Cardiac muscle cell (in vitro differentiated cells and primary cell): ENCODE measurements around the gene COL26A1. TPM values are rescaled to one million over a fixed set of nuclear protein-coding genes. Genes with fewer than 3 reads are reported as not detected.

Source experiments
- DNase-seq, 2 donors: peaks; one replicate each; pipeline versions ENCODE4 v3.0.0 to v3.0.0-alpha.2; 2010 to 2017; ENCODE audit warnings: low read depth in 1 of 2, low spot score in 1 of 2
- H3K27ac ChIP-seq: fragments of 200-600 bp; sonication (generic); 2 replicates; pipeline ENCODE4 v1.5.1; 2016
- H3K27me3 ChIP-seq: fragments of 200-600 bp; sonication (generic); 2 replicates; pipeline ENCODE4 v1.6.0; 2016; ENCODE audit warnings: control low read depth
- H3K36me3 ChIP-seq: fragments of 200-600 bp; sonication (generic); 2 replicates; pipeline ENCODE4 v1.5.1; 2016; ENCODE audit warnings: control low read depth
- H3K4me1 ChIP-seq: fragments of 200-600 bp; sonication (generic); 2 replicates; pipeline ENCODE4 v1.8.1; 2017; ENCODE audit warnings: low read depth, mild to moderate bottlenecking, mixed run types
- H3K4me3 ChIP-seq: fragments of 200-600 bp; sonication (generic); 2 replicates; pipeline ENCODE4 v1.5.1; 2016; ENCODE audit warnings: mild to moderate bottlenecking
- H3K9me3 ChIP-seq: fragments of 200-600 bp; sonication (generic); 2 replicates; pipeline ENCODE4 v1.5.1; 2017; ENCODE audit warnings: low read depth, mild to moderate bottlenecking, control low read depth
- polyA plus RNA-seq: library from polyadenylated mRNA; unstranded; fragments of >200 nt; fragmentation: Nextera tagmentation; extraction: Ambion mirVana; gene quantifications from 2 replicates; pipeline ENCODE4 v1.2.1, GENCODE V29; 2016
- total RNA-seq: library from RNA; depleted of rRNA; stranded (reverse); fragments of >200 nt; gene quantifications from 2 replicates; pipeline ENCODE4 v1.2.3, GENCODE V29; 2016
- TF ChIP-seq, protein P1 (sequence below): IDR thresholded peaks from 2 replicates; pipeline ENCODE4 v1.5.1; 2012; ENCODE audit warnings: low read depth, mild to moderate bottlenecking, low read length

Gene COL26A1
- total and polyA plus RNA-seq, 2 experiments from 2014 or later: 12.5 to 44.8 TPM

DNA sequence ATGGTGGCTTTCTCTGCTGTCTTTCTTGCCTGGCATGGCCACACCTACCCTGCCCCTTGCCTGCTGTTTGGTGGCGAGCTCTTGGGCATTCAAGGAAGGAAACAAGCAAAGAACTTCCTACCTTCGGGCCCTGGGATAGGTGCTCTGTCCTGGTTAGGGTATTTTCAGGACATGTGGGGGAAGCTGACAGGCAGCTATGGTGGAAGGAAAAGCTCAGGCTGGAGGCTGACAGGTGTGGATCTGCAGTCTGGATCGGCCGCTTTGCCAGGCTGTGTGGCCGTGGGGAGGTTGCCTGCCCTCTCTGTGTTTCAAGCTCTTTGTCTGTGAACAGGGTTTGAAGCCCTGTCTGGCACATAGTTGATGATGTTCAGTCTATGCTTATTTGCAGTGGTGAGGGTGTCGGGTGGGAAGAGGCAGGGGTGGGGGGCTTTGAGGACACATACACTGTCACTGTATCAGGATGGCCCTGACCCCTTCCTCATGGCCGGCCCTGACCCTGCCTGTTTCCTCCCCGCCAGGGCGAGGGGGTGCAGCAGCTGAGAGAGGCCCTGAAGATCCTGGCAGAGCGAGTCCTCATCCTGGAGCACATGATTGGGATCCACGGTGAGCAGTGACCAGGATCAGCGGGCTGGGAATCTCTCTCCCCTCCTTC, 192.7 kb downstream of the COL26A1 start:
- Histone ChIP-seq H3K4me3 (no peak overlapping the region), H3K36me3 (no peaks in the 10 kb centered on the region), H3K27ac (no peak overlapping the region), H3K27me3 (no peaks in the 10 kb centered on the region), H3K4me1 (peaks cover 8% of the 10 kb centered on the region), H3K9me3 (no peaks in the 10 kb centered on the region)
- TF ChIP-seq, protein P1, sequence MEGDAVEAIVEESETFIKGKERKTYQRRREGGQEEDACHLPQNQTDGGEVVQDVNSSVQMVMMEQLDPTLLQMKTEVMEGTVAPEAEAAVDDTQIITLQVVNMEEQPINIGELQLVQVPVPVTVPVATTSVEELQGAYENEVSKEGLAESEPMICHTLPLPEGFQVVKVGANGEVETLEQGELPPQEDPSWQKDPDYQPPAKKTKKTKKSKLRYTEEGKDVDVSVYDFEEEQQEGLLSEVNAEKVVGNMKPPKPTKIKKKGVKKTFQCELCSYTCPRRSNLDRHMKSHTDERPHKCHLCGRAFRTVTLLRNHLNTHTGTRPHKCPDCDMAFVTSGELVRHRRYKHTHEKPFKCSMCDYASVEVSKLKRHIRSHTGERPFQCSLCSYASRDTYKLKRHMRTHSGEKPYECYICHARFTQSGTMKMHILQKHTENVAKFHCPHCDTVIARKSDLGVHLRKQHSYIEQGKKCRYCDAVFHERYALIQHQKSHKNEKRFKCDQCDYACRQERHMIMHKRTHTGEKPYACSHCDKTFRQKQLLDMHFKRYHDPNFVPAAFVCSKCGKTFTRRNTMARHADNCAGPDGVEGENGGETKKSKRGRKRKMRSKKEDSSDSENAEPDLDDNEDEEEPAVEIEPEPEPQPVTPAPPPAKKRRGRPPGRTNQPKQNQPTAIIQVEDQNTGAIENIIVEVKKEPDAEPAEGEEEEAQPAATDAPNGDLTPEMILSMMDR: no peak
- no peak for DNase-seq

DNA sequence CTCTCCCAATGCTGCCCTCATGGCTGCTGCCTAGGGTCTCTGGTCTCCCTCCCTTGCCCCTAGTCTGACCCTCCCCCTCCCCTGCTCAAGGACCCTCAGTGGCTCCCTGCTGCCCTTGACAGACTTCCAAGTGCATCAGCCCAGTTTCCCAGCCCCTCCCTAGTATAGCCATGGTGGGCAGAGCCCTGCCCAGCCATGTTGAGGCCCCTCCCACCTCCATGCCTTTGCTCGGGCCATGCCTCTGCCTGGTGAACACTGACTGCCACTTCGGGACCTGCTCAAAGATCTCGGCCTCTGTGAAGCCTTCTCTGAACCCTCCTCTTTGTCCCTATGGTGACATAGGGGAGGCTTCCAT, 193.2 kb downstream of the COL26A1 start:
- no peaks in the 10 kb centered on the region for H3K36me3 ChIP-seq
- no peaks in the 10 kb centered on the region for H3K27me3 ChIP-seq
- H3K27ac ChIP-seq: no peak overlapping the region
- peaks cover 6% of the 10 kb centered on the region for H3K4me1 ChIP-seq
- DNase-seq: no peak
- no peaks in the 10 kb centered on the region for H3K9me3 ChIP-seq
- TF ChIP-seq, protein P1: no peak
- H3K4me3 ChIP-seq: no peak overlapping the region

DNA sequence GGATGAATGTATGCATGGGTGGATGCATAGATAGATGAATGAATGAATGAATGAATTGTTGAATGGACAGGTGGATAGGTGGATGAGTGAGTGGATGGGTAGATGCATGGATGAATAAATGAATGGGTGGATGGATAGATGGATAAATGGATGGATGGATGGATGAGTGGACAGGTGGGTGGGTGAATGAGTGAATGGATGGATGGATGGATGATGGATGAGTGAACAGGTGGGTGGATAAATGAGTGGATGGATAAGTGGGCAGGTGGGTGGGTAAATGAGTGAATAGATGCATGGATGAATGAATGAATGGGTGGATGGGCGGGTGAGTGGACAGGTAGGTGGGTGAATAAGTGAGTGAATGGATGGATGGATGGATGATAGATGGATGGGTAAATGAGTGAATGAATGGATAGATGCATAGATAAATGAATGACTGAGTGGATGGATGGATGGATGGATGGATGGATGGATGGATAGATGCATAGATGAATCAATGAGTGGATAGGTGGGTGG, 193.8 kb downstream of the COL26A1 start:
- H3K27ac ChIP-seq: no peak overlapping the region
- DNase-seq: no peak
- no peaks in the 10 kb centered on the region for H3K36me3 ChIP-seq
- no peak overlapping the region for H3K4me3 ChIP-seq
- TF ChIP-seq, protein P1: no peak
- no peaks in the 10 kb centered on the region for H3K4me1 ChIP-seq
- H3K9me3 ChIP-seq: no peaks in the 10 kb centered on the region
- no peaks in the 10 kb centered on the region for H3K27me3 ChIP-seq

DNA sequence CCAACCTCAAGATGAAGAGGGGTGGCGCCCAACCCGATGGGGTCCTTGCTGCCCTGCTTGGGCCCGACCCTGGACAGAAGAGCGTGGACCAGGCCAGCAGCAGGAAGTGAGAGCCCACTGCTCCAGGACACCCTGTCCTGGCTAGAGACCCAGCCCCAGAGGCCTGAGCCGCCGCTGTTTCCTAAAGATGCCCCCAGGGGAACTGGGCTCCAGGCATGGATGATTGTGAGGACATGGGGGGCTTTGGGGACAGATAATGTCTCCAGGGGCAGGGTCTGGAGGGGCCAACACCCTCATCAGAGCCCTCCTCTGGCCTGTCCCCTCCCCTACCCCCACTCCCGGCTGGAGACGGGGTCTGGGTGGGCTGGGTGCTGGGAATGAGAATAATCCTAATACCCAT, 194.7 kb downstream of the COL26A1 start:
- no peak for DNase-seq
- no peak overlapping the region for H3K4me3 ChIP-seq
- H3K9me3 ChIP-seq: no peaks in the 10 kb centered on the region
- no peaks in the 10 kb centered on the region for H3K36me3 ChIP-seq
- no peaks in the 10 kb centered on the region for H3K27me3 ChIP-seq
- H3K27ac ChIP-seq: no peak overlapping the region
- H3K4me1 ChIP-seq: no peaks in the 10 kb centered on the region
- TF ChIP-seq, protein P1: no peak

DNA sequence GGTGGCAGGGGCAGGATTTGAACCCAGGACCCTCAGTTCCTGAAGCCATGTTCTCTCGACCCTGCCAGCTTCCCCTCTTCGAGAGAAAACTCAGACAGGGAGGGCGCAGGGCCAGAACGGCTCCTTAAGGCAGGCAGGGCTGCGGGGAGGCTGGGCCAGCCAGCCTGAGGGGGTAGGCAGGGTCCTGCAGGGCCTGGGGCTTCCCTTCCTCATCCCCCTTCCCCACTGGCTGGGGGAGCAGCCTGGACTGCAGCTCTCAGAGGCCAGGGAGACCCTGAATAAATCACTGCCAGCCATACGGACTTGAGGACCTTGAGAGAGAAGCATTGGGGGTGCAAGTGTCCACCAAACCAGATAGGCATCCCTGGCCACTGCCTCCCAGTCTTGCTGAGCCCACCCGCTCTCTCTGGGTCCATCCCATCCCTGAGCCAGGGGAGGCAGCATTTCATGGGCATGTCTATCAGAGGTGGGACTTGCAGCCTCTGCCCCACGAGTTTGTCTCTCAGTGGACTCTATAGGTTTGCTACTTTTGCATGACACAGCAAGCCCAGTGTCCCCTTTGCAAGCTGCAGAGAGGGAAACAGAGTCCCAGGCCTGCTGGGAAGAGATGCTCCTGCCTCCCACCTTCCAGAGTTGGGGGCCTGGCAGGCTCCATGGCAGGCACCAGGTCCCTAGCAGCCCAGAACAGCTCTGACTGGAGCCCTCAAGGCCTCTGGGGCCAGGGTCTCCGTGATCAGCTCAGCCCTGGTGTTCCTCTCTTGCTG, 195.5 kb downstream of the COL26A1 start:
- Histone ChIP-seq H3K4me1 (no peaks in the 10 kb centered on the region), H3K36me3 (no peaks in the 10 kb centered on the region), H3K9me3 (no peaks in the 10 kb centered on the region), H3K4me3 (no peak overlapping the region), H3K27me3 (no peaks in the 10 kb centered on the region), H3K27ac (no peak overlapping the region)
- TF ChIP-seq, protein P1: no peak
- DNase-seq: no peak
